ENCODE measurements around the gene HS2ST1. TPM values are rescaled to one million over a fixed set of nuclear protein-coding genes. Genes with fewer than 3 reads are reported as not detected.

The HS2ST1 gene
- total and polyA plus RNA-seq, 10 of the 15 experiments (the other 5 are each of a cell fraction or from before 2014, with no cell fraction given) = 5.4 to 30.8 (median 18.6) TPM

DNA sequence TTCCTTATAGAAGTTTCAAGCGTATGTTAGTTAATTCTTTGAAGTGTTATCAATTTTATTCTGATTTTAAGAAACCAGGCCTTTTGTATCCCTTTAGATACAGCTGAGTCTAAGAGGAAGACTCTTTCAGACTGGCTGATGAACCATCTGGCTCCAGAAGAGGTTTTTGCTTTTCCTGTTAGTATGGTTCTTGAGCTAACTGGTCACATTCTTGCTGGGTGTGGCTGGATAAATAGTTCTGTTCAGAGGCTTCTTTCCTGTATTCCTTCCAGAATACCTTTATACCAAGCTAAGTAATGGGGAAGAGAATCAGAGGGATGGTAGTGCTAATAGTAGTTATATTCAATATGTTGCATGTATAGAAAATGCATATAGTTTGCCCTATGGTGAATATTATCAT is 12.4 kb downstream of the HS2ST1 start (continued):
- TF ChIP-seq CEBPB (IDR thresholded peaks at IDR 0.05; ENCODE audit: borderline replicate concordance in 1 of 2, low read depth in 2 of 2, low read length in 2 of 2) (no peak), LARP7 (IDR thresholded peaks at IDR 0.05) (no peak), RB1 (IDR thresholded peaks at IDR 0.05; ENCODE audit: borderline replicate concordance) (no peak), ATF7 (IDR thresholded peaks at IDR 0.05; ENCODE audit: low read depth) (no peak), ZBTB4 (CRISPR knock-in tag; IDR thresholded peaks at IDR 0.05) (no peak), SMARCA5 (IDR thresholded peaks at IDR 0.05) (no peak), NFIC (IDR thresholded peaks at IDR 0.05; ENCODE audit: low read depth, low read length) (no peak), NR2C2 (IDR thresholded peaks at IDR 0.05; ENCODE audit: borderline replicate concordance, control insufficient read depth, insufficient read length, low read depth) (no peak)
- TF ChIP-seq, protein P1, sequence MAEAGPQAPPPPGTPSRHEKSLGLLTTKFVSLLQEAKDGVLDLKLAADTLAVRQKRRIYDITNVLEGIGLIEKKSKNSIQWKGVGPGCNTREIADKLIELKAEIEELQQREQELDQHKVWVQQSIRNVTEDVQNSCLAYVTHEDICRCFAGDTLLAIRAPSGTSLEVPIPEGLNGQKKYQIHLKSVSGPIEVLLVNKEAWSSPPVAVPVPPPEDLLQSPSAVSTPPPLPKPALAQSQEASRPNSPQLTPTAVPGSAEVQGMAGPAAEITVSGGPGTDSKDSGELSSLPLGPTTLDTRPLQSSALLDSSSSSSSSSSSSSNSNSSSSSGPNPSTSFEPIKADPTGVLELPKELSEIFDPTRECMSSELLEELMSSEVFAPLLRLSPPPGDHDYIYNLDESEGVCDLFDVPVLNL (IDR thresholded peaks at IDR 0.05; ENCODE audit: low read depth, low read length) = no peak

DNA sequence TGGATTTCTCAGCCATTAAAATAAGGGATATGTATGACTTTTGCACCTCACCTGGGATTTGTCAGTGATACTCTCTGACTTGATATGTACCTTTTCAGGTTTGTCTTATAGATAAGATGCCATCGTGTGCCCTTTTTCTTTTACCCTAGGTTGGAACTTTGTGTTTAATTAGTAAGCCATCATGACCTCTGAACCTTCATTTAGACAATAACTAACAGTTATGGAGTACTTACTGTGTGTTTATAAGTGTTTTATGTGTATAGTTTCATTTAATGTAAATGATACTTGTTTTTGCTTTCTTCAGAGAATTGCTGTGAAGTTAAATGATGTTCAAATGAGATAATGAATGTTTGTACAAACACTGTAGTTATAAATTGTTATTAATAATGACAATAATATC is 14.4 kb downstream of the HS2ST1 start:
- SMC1A ChIA-PET (ENCODE audit: uncharacterized antibody, unreplicated experiment) = interaction anchor here (1.5 kb wide), 1 partner anchor 8 kb away, joined by 3 read pairs; no protein-coding TSS in a partner anchor
- H3K79me2 ChIP-seq (ENCODE audit: control insufficient read depth, insufficient read depth, low read length) = peaks cover 56% of the 10 kb centered on the region
- TF ChIP-seq CHD2 (IDR thresholded peaks at IDR 0.05; ENCODE audit: borderline replicate concordance, low read depth, low read length) (no peak), EED (IDR thresholded peaks at IDR 0.05; ENCODE audit: low read depth) (no peak), SPI1 (IDR thresholded peaks at IDR 0.05; ENCODE audit: borderline replicate concordance, insufficient read depth, low read depth, low read length) (no peak), BRCA1 (IDR thresholded peaks at IDR 0.05; ENCODE audit: low read depth, low read length) (no peak), ASH2L (IDR thresholded peaks at IDR 0.05; ENCODE audit: borderline replicate concordance, low read depth) (no peak), NKRF (conservative IDR thresholded peaks at IDR 0.05) (no peak)
- TF ChIP-seq, protein P2, sequence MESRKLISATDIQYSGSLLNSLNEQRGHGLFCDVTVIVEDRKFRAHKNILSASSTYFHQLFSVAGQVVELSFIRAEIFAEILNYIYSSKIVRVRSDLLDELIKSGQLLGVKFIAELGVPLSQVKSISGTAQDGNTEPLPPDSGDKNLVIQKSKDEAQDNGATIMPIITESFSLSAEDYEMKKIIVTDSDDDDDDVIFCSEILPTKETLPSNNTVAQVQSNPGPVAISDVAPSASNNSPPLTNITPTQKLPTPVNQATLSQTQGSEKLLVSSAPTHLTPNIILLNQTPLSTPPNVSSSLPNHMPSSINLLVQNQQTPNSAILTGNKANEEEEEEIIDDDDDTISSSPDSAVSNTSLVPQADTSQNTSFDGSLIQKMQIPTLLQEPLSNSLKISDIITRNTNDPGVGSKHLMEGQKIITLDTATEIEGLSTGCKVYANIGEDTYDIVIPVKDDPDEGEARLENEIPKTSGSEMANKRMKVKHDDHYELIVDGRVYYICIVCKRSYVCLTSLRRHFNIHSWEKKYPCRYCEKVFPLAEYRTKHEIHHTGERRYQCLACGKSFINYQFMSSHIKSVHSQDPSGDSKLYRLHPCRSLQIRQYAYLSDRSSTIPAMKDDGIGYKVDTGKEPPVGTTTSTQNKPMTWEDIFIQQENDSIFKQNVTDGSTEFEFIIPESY (IDR thresholded peaks at IDR 0.05) = no peak

More for the DNA sequence above, 14.4 kb downstream of the HS2ST1 start:
- ATAC-seq = no peak
- ChIA-PET RAD21 (ENCODE audit: unreplicated experiment) (no interaction called here), POLR2A (no interaction called here), CTCF (interaction anchor here (1.6 kb wide), 1 partner anchor 13 kb away, joined by 3 read pairs; no protein-coding TSS in a partner anchor)
- intact Hi-C loops (cut with micrococcal nuclease; ENCODE audit: unreplicated experiment) (no loop called here), in situ Hi-C loops (cut with MboI) (no loop called here)
- Histone ChIP-seq H3K4me1 (ENCODE audit: control insufficient read depth, insufficient read depth, low read length) (no peaks in the 10 kb centered on the region), H2AFZ (ENCODE audit: control insufficient read depth, low read depth, low read length) (no peak overlapping the region), H3K27me3 (replicated peaks in 1 of 2; ENCODE audit: control insufficient read depth in 2 of 2, insufficient read depth in 2 of 2, low read length in 1 of 2) (no peaks in the 10 kb centered on the region), H3K4me2 (ENCODE audit: control insufficient read depth, insufficient read depth) (no peak overlapping the region), H3K36me3 (ENCODE audit: control insufficient read depth in 2 of 2, insufficient read depth in 2 of 2, low read length in 1 of 2) (no peaks in the 10 kb centered on the region), H3K9me3 (replicated peaks; ENCODE audit: control insufficient read depth, insufficient read depth, low read length) (peaks cover 19% of the 10 kb centered on the region), H3K9ac (ENCODE audit: control insufficient read depth, insufficient read depth, low read length) (no peak overlapping the region), H3K27ac (ENCODE audit: control insufficient read depth, insufficient read depth) (no peak overlapping the region), H4K20me1 (ENCODE audit: control insufficient read depth, insufficient read depth) (no peaks in the 10 kb centered on the region), H3K4me3 (no peak overlapping the region)
- 97% methylated on average over 1 of the region's 1 CpG for WGBS (ENCODE audit: insufficient coverage, insufficient replicate concordance, low lambda C conversion rate, missing lambda C conversion rate)
- FAIRE-seq = no peak
- BruUV-seq (replicated peaks) = no TSS peak
- DNase-seq (ENCODE audit: low read depth, low spot score) = no peak
